ENCODE data around the gene RALGAPA2. TPM values are rescaled to one million over a fixed set of nuclear protein-coding genes. Genes with fewer than 3 reads are reported as not detected.

Gene RALGAPA2
- total and polyA plus RNA-seq, 7 donors = 8.4 to 23.2 (median 18.5) TPM

DNA sequence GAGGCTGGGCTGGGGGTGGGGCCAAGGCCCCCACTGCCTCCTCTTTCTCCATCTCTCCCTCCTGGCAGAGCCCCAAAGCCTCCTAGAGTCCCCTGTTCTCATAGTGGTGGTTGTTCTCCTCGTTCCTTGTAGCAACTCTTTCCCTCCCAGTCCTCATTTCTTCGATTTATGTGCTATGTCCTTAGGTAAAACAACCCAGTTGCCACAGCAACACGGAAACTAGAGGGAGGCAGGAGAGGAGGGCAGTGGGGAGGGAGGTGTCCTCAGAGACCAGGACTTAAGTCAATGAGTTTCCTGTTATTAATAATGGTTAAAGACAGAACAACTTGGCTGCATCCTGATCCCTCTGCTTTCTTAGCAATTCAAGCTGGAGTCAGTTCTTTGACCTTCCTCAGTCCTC lies 183.6 kb downstream of the RALGAPA2 start:
- no peak overlapping the region for H3K4me3 ChIP-seq
- no peak overlapping the region for H3K27ac ChIP-seq
- DNase-seq = no peak
- intact Hi-C loops (cut with DNase I) = no loop called here
- no peaks in the 10 kb centered on the region for H3K27me3 ChIP-seq
- no peaks in the 10 kb centered on the region for H3K4me1 ChIP-seq
- no peaks in the 10 kb centered on the region for H3K9me3 ChIP-seq
- H3K36me3 ChIP-seq = peaks cover 0 to 30% (median 7%) of the 10 kb centered on the region in 4 donors
- TF ChIP-seq EP300 (IDR thresholded peaks at IDR 0.05) (no peak), POLR2AphosphoS5 (IDR thresholded peaks at IDR 0.05) (no peak), POLR2A (IDR thresholded peaks at IDR 0.05) (no peak)
- TF ChIP-seq, protein P1, sequence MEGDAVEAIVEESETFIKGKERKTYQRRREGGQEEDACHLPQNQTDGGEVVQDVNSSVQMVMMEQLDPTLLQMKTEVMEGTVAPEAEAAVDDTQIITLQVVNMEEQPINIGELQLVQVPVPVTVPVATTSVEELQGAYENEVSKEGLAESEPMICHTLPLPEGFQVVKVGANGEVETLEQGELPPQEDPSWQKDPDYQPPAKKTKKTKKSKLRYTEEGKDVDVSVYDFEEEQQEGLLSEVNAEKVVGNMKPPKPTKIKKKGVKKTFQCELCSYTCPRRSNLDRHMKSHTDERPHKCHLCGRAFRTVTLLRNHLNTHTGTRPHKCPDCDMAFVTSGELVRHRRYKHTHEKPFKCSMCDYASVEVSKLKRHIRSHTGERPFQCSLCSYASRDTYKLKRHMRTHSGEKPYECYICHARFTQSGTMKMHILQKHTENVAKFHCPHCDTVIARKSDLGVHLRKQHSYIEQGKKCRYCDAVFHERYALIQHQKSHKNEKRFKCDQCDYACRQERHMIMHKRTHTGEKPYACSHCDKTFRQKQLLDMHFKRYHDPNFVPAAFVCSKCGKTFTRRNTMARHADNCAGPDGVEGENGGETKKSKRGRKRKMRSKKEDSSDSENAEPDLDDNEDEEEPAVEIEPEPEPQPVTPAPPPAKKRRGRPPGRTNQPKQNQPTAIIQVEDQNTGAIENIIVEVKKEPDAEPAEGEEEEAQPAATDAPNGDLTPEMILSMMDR (IDR thresholded peaks at IDR 0.05) = no peak
- 76 to 91% methylated on average over 3 of the region's 3 CpGs for WGBS, 2 donors

DNA sequence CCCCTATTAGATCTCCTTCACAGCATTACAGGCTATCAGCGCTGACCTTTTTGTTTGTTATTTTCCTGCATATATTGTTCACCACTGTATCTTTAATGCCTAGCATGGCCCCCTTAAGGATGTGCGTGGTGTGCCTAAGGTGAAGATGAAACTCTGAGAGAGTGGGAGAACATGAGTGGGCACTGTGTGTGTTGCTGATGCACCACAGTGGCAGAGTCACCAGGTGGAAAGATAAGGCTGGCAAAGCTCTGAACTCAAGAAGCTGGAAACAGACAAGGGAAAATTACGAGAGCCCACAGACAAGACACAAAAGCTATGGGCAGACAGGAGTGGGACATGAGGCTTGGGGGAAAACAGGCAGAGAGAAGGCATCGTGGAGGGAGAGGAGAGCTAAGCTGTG lies 184.8 kb downstream of the RALGAPA2 start:
- H3K4me3 ChIP-seq = no peak overlapping the region
- peaks cover 0 to 30% (median 7%) of the 10 kb centered on the region in 4 donors for H3K36me3 ChIP-seq
- intact Hi-C loops (cut with DNase I) = no loop called here
- H3K27me3 ChIP-seq = no peaks in the 10 kb centered on the region
- TF ChIP-seq, protein P1 (IDR thresholded peaks at IDR 0.05) = no peak
- TF ChIP-seq POLR2AphosphoS5 (IDR thresholded peaks at IDR 0.05) (no peak), EP300 (IDR thresholded peaks at IDR 0.05) (no peak), POLR2A (IDR thresholded peaks at IDR 0.05) (no peak)
- no peaks in the 10 kb centered on the region for H3K9me3 ChIP-seq
- no peaks in the 10 kb centered on the region for H3K4me1 ChIP-seq
- 98% methylated on average over 4 of the region's 4 CpGs for WGBS, 2 donors
- no peak overlapping the region for H3K27ac ChIP-seq
- no peak for DNase-seq

DNA sequence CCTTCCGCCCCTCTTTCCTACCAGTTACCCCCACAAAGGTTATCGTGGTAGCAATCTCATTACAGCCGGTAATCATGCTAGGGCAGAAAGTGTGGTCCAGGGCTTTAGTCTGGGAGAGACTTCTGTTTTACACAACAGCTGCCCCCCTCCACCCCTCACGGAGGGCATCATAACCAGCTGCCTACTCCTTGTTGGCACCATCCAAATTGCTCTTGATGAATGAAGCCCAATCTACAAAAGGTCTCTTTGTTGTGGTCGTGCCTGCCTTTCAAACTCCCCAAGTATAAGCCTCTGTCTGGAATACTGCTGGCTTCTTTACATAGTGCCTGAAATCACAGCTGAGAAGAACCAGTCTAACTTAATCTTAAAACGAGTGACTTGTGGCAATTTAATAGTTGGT lies 186.7 kb downstream of the RALGAPA2 start:
- no peak overlapping the region for H3K4me3 ChIP-seq
- H3K36me3 ChIP-seq = peaks cover 3 to 30% (median 10%) of the 10 kb centered on the region in 4 donors
- no peak for DNase-seq
- H3K9me3 ChIP-seq = no peaks in the 10 kb centered on the region
- TF ChIP-seq, protein P1 (IDR thresholded peaks at IDR 0.05) = no peak
- TF ChIP-seq EP300 (IDR thresholded peaks at IDR 0.05) (no peak), POLR2AphosphoS5 (IDR thresholded peaks at IDR 0.05) (no peak), POLR2A (IDR thresholded peaks at IDR 0.05) (no peak)
- H3K27ac ChIP-seq = peak overlapping the region in 1 of 4 donors; percentile 40
- WGBS, 2 donors = 89% methylated on average over 6 of the region's 6 CpGs
- no peaks in the 10 kb centered on the region for H3K27me3 ChIP-seq
- intact Hi-C loops (cut with DNase I) = no loop called here
- no peaks in the 10 kb centered on the region for H3K4me1 ChIP-seq

- H3K9me3 ChIP-seq = no peaks in the 10 kb centered on the region
- TF ChIP-seq, protein P1 (IDR thresholded peaks at IDR 0.05) = no peak
- TF ChIP-seq EP300 (IDR thresholded peaks at IDR 0.05) = peak in 1 of 4 donors; percentile 64
- peaks cover 0 to 30% (median 10%) of the 10 kb centered on the region in 4 donors for H3K36me3 ChIP-seq
- no peak overlapping the region for H3K4me3 ChIP-seq
- H3K27me3 ChIP-seq = no peaks in the 10 kb centered on the region
- intact Hi-C loops (cut with DNase I) = no loop called here
- H3K27ac ChIP-seq = peak overlapping the region in 1 of 4 donors; percentile 40
- DNase-seq = no peak
- H3K4me1 ChIP-seq = no peaks in the 10 kb centered on the region
- WGBS, 2 donors = 71 to 86% methylated on average over 2 of the region's 2 CpGs
Measured at GRCh38 chr20:20525214-20525613, 187.2 kb downstream of the RALGAPA2 start.

DNA sequence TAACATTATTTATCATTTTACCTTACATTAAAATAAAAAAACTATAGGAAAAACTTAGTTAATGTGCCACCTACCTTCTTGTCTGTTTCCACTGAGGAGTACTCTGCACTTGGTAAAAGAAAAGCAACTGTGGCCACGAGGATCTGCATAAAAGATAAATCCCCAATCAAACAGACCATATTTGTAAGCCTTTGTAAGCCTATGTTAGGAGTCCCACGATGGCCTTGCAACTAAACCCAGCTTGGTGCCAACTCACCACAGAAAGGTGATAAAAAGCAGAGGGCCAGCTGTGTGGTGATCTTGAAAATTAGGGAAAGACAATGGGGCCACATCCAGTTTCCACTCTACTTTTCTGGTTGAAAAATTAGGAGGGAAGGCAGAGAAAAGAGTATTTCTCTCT lies 187.7 kb downstream of the RALGAPA2 start:
- TF ChIP-seq EP300 (IDR thresholded peaks at IDR 0.05) (no peak), POLR2AphosphoS5 (IDR thresholded peaks at IDR 0.05) (no peak), POLR2A (IDR thresholded peaks at IDR 0.05) (no peak)
- TF ChIP-seq, protein P1 (IDR thresholded peaks at IDR 0.05) = no peak
- Histone ChIP-seq H3K4me3 (no peak overlapping the region), H3K4me1 (no peaks in the 10 kb centered on the region), H3K36me3 (peaks cover 0 to 30% (median 9%) of the 10 kb centered on the region in 4 donors), H3K27me3 (no peaks in the 10 kb centered on the region), H3K27ac (no peak overlapping the region), H3K9me3 (no peaks in the 10 kb centered on the region)
- DNase-seq = no peak
- intact Hi-C loops (cut with DNase I) = no loop called here
- 75 to 81% methylated on average over 2 of the region's 2 CpGs for WGBS, 2 donors
